GM19438 (cell line): Measurements from ENCODE around the gene SUSD6.

Experiments
- ATAC-seq: cut with Tn5 transposase; IDR thresholded peaks from one replicate; pipeline ENCODE4 v1.9.1; 2021; ENCODE audit warnings: low read depth; ENCODE audit not compliant: unreplicated experiment

SUSD6 gene

DNA sequence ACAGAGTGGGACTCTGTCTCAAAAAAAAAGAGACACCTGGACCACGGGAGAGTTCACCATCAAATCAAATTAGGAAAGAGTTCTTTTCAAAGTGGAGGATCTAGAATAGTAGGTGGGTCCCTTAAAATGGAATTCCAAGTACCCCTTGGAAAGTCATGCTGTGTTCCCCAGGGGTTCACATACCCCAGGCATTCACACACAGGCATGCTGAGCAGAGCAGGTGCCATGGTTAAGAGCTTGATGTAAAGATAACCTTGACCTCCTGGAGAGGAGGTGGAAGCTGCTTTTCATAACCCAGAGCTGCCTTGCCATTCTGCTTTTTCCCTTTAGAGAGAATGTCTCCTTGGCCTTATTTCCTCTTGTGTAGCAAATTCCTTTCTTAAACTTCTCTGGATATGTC, 141.4 kb downstream of the SUSD6 start:
- ATAC-seq, result no peak

DNA sequence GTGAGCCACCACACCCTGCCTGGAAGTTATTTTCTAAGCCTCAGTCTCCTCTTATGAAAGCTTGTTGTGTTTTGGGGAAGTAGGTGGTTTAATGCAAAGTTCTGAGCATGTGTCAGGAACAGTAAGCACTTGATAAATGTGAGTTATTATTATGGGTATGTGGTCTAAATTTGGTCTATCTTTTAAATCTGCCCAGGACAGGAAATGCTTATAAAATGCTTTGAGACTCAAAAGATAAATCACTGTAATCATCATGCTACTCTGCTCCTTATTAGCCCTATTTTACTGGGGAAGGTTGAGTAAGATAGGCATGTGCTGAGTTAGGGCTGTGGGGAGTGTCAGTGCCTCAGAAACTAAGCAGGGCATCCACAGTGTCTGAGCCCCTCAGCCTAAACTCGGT, 142.5 kb downstream of the SUSD6 start:
- no peak for ATAC-seq

DNA sequence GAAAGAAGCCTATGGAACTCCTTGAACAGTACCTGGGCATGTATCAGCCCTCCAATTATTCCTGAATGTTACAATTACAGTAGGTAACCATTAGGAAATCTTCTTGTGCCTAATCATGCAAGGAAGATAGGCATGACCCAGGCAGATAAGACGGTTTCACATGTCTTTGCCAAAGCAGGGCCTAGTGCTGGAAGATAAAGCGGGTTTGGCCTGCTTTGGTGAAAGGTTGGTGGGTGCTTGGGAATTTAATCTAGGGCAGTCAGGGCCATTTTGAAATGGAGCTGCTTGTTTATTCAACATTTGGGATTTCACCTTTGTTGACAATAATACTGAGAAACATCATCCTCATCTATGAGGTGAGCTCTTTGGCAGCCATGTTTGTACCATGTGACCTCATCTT, 143.1 kb downstream of the SUSD6 start:
- no peak for ATAC-seq

DNA sequence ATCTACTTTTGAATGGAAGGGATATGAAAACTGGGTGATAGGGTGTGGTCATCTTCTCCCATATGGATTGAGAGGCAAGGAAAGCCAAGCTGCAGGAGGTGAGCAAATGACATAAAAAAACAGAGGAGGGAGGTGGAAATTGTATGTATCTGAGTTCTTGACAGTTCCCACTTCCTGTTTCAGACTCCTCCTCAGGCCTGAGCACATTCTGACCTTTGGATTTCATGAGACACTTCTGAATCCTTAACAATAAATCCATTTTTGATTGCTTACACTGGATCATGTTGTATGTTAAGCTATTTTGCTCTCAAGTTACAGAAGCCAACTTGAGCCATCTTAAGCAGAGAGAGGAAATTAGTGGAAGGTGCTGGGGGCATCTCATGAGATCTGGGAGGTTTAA, 143.9 kb downstream of the SUSD6 start:
- no peak for ATAC-seq

DNA sequence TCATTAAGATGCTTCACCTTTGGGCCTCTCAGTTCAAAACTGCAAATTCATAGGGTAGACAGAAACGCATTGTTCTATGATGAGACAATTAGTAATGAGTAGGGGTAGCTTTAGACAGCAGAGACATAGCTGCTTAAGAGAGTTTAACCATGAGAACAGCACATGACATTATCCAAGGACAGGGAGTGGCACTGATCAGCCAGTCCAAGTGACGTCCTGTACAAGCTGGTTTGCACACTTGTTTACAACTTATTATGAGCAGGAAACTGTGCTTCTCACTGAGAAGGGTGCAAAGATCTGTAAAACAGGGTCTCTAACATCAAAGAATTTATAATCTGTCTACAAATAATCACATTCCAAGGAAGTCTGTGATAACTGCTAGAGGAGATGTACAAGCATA, 144.4 kb downstream of the SUSD6 start:
- ATAC-seq, result no peak

DNA sequence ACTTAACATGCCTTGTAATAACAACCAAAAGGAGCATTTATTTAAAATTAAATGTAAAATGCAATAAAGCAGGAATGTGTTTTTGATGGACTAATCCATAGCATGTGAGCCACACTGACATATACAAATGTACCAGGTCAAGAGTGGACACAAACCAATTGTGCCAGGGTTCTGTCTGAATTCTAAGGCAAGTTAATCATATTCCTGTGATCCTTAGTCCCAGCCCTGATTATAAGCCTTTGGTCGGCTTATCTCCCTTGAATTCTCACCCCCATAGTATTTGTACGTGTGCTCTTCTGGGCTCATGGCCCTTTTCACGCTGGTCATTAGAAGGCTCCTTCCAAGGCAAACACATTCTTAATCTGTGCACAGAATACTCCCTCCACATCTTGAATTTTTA, 144.9 kb downstream of the SUSD6 start:
- no peak for ATAC-seq

DNA sequence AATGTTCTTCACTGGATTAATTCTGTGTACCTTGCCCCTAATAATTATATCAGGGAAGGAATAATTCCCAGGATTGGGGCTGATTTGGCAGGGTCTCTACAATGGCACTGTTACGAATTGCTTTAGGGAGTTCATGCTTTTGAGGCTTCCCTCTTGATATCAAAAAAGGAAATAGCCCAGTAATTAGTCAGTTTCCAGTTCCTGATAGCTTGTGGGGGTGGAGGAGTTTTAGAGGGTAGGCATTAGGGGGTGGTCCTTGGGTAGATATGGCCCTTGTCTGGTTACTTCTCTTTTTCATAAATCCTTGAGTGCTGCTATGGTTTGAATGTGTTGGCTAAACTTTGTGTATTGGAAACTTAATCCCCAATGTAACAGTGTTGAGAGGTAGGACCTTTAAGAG, 149.4 kb downstream of the SUSD6 start:
- no peak for ATAC-seq

DNA sequence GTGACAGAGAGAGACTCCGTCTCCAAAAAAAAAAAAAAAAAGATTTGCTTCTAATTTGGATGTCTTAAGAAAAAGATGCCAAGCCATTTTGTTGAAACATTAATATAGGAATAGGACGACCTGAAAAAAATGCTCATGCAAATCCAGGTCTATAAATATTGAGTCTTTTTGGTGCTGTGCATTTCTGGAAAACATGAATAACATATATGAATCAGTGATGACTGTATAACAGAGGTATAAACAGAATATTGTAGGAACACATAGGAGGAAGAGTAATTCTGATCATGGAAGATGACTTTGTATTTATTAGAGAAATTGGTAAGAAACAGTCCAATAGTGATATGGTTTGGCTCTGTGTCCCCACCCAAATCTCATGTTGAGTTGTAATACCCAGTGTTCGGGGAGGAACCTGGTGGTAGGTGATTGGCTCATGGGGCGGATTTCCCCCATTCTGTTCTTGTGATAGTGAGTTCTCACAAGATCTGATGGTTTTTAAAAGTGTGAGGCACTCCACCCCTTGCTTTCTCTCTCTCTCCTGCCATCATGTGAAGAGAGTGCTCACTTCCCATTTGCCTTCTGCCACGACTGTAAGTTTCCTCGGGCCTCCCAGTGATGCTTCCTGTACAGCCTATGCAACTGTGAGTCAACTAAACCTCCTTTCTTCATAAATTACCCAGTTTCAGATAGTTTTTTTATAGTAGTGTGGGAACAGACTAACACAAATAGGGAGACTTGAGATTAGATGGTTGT, 152.5 kb downstream of the SUSD6 start:
- ATAC-seq, result no peak
